IMR-90 (cell line): ENCODE results near the gene BEND3. TPM values are rescaled to one million over a fixed set of nuclear protein-coding genes. Genes with fewer than 3 reads are reported as not detected.

ENCODE experiments used
- ATAC-seq: fragments of 200-7000 bp; cut with Tn5 transposase; 2 replicates; pipeline ENCODE4 v1.9.1; 2020; ENCODE audit warnings: low read depth, mild to moderate bottlenecking, moderate library complexity
- BruUV-seq: library from RNA; stranded (reverse); fragments of 400-500 nt; replicated peaks from 2 replicates; lab custom pipeline; 2021; lab: Mats Ljungman, UMichigan
- CTCF ChIA-PET: fragments of 300-600 bp; formaldehyde crosslinking; extraction: SDS; loops from one replicate; lab custom pipeline; 2021; ENCODE audit warnings: antibody characterized with exemption; lab: Yijun Ruan, JAX
- POLR2A ChIA-PET: fragments of 300-600 bp; sonication (Branson Sonifier 250); formaldehyde crosslinking; loops from one replicate; lab custom pipeline; 2022; ENCODE audit warnings: antibody characterized with exemption; ENCODE audit not compliant: unreplicated experiment; lab: Charles Lee
- DNase-seq: peaks from one replicate; pipeline ENCODE4 v3.0.0; 2013
- H2AFZ ChIP-seq: replicated peaks from 2 replicates; pipeline ENCODE3; 2013; ENCODE audit warnings: low read length, mild to moderate bottlenecking; ENCODE audit not compliant: poor library complexity
- H2AK5ac ChIP-seq: 2 replicates; pipeline ENCODE4 v1.6.1; 2013; ENCODE audit warnings: low read depth, low read length, inconsistent platforms
- H2AK9ac ChIP-seq: replicated peaks from 2 replicates; pipeline ENCODE3; 2013; ENCODE audit warnings: mild to moderate bottlenecking, low read depth, low read length, moderate library complexity; ENCODE audit not compliant: poor library complexity
- H2BK120ac ChIP-seq: 2 replicates; pipeline ENCODE4 v1.6.1; 2013; ENCODE audit warnings: low read depth, low read length, inconsistent platforms
- H2BK15ac ChIP-seq: 3 replicates; pipeline ENCODE4 v1.6.1; 2013; ENCODE audit warnings: low read depth, low read length, inconsistent platforms
- H2BK20ac ChIP-seq: 2 replicates; pipeline ENCODE4 v1.6.1; 2013; ENCODE audit warnings: low read depth, mild to moderate bottlenecking, inconsistent platforms, low read length, moderate library complexity
- H2BK5ac ChIP-seq: 2 replicates; pipeline ENCODE4 v1.6.1; 2013; ENCODE audit warnings: mild to moderate bottlenecking, low read depth, low read length, inconsistent platforms; ENCODE audit not compliant: poor library complexity, severe bottlenecking
- H3K14ac ChIP-seq: replicated peaks from 2 replicates; pipeline ENCODE4 v1.6.1; 2013; ENCODE audit warnings: low read depth, low read length, inconsistent platforms
- H3K18ac ChIP-seq: 2 replicates; pipeline ENCODE4 v1.6.1; 2013; ENCODE audit warnings: low read depth, low read length, control low read depth
- H3K23ac ChIP-seq: 2 replicates; pipeline ENCODE4 v1.6.1; 2013; ENCODE audit warnings: low read depth, low read length, inconsistent platforms
- H3K27ac ChIP-seq: 2 replicates; pipeline ENCODE4 v1.5.1; 2013; ENCODE audit warnings: mild to moderate bottlenecking, control low read depth, low read length; ENCODE audit not compliant: insufficient read depth
- H3K27me3 ChIP-seq: 2 replicates; pipeline ENCODE4 v1.6.1; 2013; ENCODE audit warnings: low read length; ENCODE audit not compliant: control insufficient read depth, insufficient read depth
- H3K36me3 ChIP-seq: 2 replicates; pipeline ENCODE4 v1.6.1; 2013; ENCODE audit warnings: low read length, mixed read lengths; ENCODE audit not compliant: control insufficient read depth, insufficient read depth
- H3K4ac ChIP-seq: 2 replicates; pipeline ENCODE4 v1.6.1; 2013; ENCODE audit warnings: low read depth, low read length, inconsistent platforms
- H3K4me1 ChIP-seq: 2 replicates; pipeline ENCODE4 v1.6.1; 2013; ENCODE audit warnings: low read length, mixed read lengths; ENCODE audit not compliant: control insufficient read depth, insufficient read depth
- H3K4me2 ChIP-seq: 2 replicates; pipeline ENCODE4 v1.6.1; 2013; ENCODE audit warnings: low read depth, mild to moderate bottlenecking, control low read depth, low read length, moderate library complexity
- H3K4me3 ChIP-seq: 2 replicates; pipeline ENCODE4 v1.5.1; 2013; ENCODE audit warnings: low read depth, mild to moderate bottlenecking, control low read depth, low read length, moderate library complexity; ENCODE audit not compliant: insufficient read depth
- H3K56ac ChIP-seq: 2 replicates; pipeline ENCODE4 v1.6.1; 2013; ENCODE audit warnings: low read length, inconsistent platforms; ENCODE audit not compliant: insufficient read depth; ENCODE audit errors: extremely low read depth
- H3K79me1 ChIP-seq, 2 experiments: 2 replicates each; pipeline ENCODE4 v1.6.1; 2013; ENCODE audit warnings: low read length in 2 of 2, inconsistent platforms in 1 of 2, low read depth in 1 of 2
- H3K9ac ChIP-seq: 2 replicates; pipeline ENCODE4 v1.6.1; 2013; ENCODE audit warnings: low read depth, low read length, control low read depth
- H3K9me1 ChIP-seq: 2 replicates; pipeline ENCODE4 v1.6.1; 2013; ENCODE audit warnings: low read length, inconsistent platforms; ENCODE audit not compliant: insufficient read depth
- H3K9me3 ChIP-seq: 2 replicates; pipeline ENCODE4 v1.6.1; 2013; ENCODE audit warnings: low read length; ENCODE audit not compliant: control insufficient read depth, insufficient read depth
- H4K20me1 ChIP-seq: 2 replicates; pipeline ENCODE4 v1.6.1; 2013; ENCODE audit warnings: low read length, inconsistent platforms; ENCODE audit not compliant: insufficient read depth
- H4K5ac ChIP-seq: 2 replicates; pipeline ENCODE4 v1.6.1; 2013; ENCODE audit warnings: mild to moderate bottlenecking, low read depth, low read length, control low read depth
- H4K8ac ChIP-seq, 2 experiments: 2 replicates each; pipeline ENCODE4 v1.6.1; 2013; ENCODE audit warnings: low read depth in 2 of 2, low read length in 2 of 2, control low read depth in 1 of 2, inconsistent platforms in 1 of 2
- H4K91ac ChIP-seq: 2 replicates; pipeline ENCODE4 v1.6.1; 2013; ENCODE audit warnings: low read depth, low read length, inconsistent platforms; ENCODE audit not compliant: insufficient read depth
- BHLHE40 ChIP-seq: fragments of 150-350 bp; IDR thresholded peaks from 2 replicates; pipeline ENCODE4 v1.6.1; 2016; ENCODE audit warnings: mild to moderate bottlenecking, low read depth, low read length
- CEBPB ChIP-seq: IDR thresholded peaks from 2 replicates; pipeline ENCODE4 v1.6.1; 2012; ENCODE audit warnings: low read depth, low read length, improper control_type of control experiment
- CHD1 ChIP-seq: IDR thresholded peaks from 2 replicates; pipeline ENCODE4 v1.6.1; 2012; ENCODE audit warnings: low read depth, low read length, improper control_type of control experiment
- CTCF ChIP-seq: conservative IDR thresholded peaks from 2 replicates; pipeline ENCODE4 v1.5.1; 2012; ENCODE audit warnings: mild to moderate bottlenecking, low read depth, low read length, improper control_type of control experiment
- ELK1 ChIP-seq: fragments of 150-350 bp; IDR thresholded peaks from 2 replicates; pipeline ENCODE4 v1.6.1; 2016; ENCODE audit warnings: low read depth, mild to moderate bottlenecking, low read length, moderate library complexity, borderline replicate concordance
- FOS ChIP-seq: fragments of 150-350 bp; IDR thresholded peaks from 2 replicates; pipeline ENCODE4 v1.6.1; 2016; ENCODE audit warnings: low read depth, low read length
- MAFK ChIP-seq: IDR thresholded peaks from 2 replicates; pipeline ENCODE4 v1.6.1; 2012; ENCODE audit warnings: low read depth, low read length, improper control_type of control experiment
- MAZ ChIP-seq: IDR thresholded peaks from 2 replicates; pipeline ENCODE4 v1.6.1; 2012; ENCODE audit warnings: low read depth, mild to moderate bottlenecking, low read length, improper control_type of control experiment, moderate library complexity, borderline replicate concordance
- MXI1 ChIP-seq: IDR thresholded peaks from 2 replicates; pipeline ENCODE4 v1.6.1; 2012; ENCODE audit warnings: low read depth, mild to moderate bottlenecking, low read length, moderate library complexity, borderline replicate concordance
- NFE2L2 ChIP-seq: fragments of 150-350 bp; IDR thresholded peaks from 2 replicates; pipeline ENCODE4 v1.6.1; 2016; ENCODE audit warnings: low read depth, mild to moderate bottlenecking, low read length
- POLR2A ChIP-seq: IDR thresholded peaks from 2 replicates; pipeline ENCODE4 v1.6.1; 2012; ENCODE audit warnings: mild to moderate bottlenecking, low read depth, low read length
- RAD21 ChIP-seq: IDR thresholded peaks from 2 replicates; pipeline ENCODE4 v1.6.1; 2012; ENCODE audit warnings: low read length, improper control_type of control experiment
- RCOR1 ChIP-seq: IDR thresholded peaks from 2 replicates; pipeline ENCODE4 v1.6.1; 2012; ENCODE audit warnings: mild to moderate bottlenecking, low read length, improper control_type of control experiment; ENCODE audit not compliant: insufficient replicate concordance
- RFX5 ChIP-seq: IDR thresholded peaks from 2 replicates; pipeline ENCODE4 v1.8.0; 2012; ENCODE audit warnings: low read depth, mild to moderate bottlenecking, low read length, moderate library complexity
- SMC3 ChIP-seq: fragments of 150-350 bp; IDR thresholded peaks from 2 replicates; pipeline ENCODE4 v1.6.1; 2016; ENCODE audit warnings: low read depth, mild to moderate bottlenecking, antibody characterized with exemption, low read length, moderate library complexity
- USF2 ChIP-seq: fragments of 150-350 bp; IDR thresholded peaks from 2 replicates; pipeline ENCODE4 v1.6.1; 2017; ENCODE audit warnings: mild to moderate bottlenecking, antibody characterized with exemption, low read length, low read depth
- WGBS, 2 experiments: methylation state at CpG; one replicate each; pipeline versions ENCODE4 v1.1.5 to v1.1.7; 2013; ENCODE audit warnings: missing lambda C conversion rate in 2 of 2; ENCODE audit not compliant: insufficient read length in 1 of 2; ENCODE audit errors: extremely low coverage in 2 of 2; 5-methylcytosine and 5-hydroxymethylcytosine counted together
- dilution Hi-C: fragments of 300-500 bp; cut with HindIII; formaldehyde crosslinking; loops from one replicate; pipeline ENCODE4 v1.14.3; 2018; ENCODE audit warnings: low sequenced_read_pairs; ENCODE audit not compliant: unreplicated experiment
- in situ Hi-C: fragments of 300-500 bp; cut with MboI; formaldehyde crosslinking; loops from 3 replicates; pipeline ENCODE4 v1.14.3; 2019; ENCODE audit warnings: low sequenced_read_pairs, inconsistent platforms, mixed read lengths
- intact Hi-C: fragments of 100-400 bp; cut with micrococcal nuclease; formaldehyde crosslinking; loops from 2 replicates; pipeline ENCODE4 v1.10.0; 2022
- polyA plus RNA-seq, 3 experiments: library from polyadenylated mRNA; depleted of rRNA; stranded (reverse); fragments of >200 nt; gene quantifications; 2 replicates each; pipeline ENCODE4 v1.2.3, GENCODE V29; 2012; ENCODE audit warnings: low replicate concordance in 1 of 3
- total RNA-seq: library from RNA; depleted of rRNA; stranded (reverse); fragments of >200 nt; gene quantifications from 2 replicates; pipeline ENCODE4 v1.2.3, GENCODE V29; 2012

The BEND3 gene
- total and polyA plus RNA-seq, 2 of the 4 experiments (the other 2 are of a cell fraction) = 1.2 to 1.8 TPM

GRCh38 chr6:107021446-107022185 is 93.7 kb downstream of the BEND3 start:
- intact Hi-C loops = no loop called here
- WGBS, 2 experiments = no CpG with 5 or more reads among the region's 1 CpG
- CTCF ChIA-PET = interaction anchor here (1.3 kb wide), 1 partner anchor 24 kb away, joined by 4 read pairs; no protein-coding TSS in a partner anchor
- DNase-seq (no peak), ATAC-seq (no peak)
- Histone ChIP-seq H3K23ac (no peak overlapping the region), H3K56ac (no peak overlapping the region), H3K18ac (no peak overlapping the region), H3K9ac (no peak overlapping the region), H2BK15ac (no peak overlapping the region), H2BK20ac (no peak overlapping the region), H3K36me3 (no peaks in the 10 kb centered on the region), H4K20me1 (no peaks in the 10 kb centered on the region), H2BK120ac (no peak overlapping the region), H3K14ac (no peak overlapping the region), H3K4me1 (no peaks in the 10 kb centered on the region), H2AK9ac (no peak overlapping the region), H3K79me1 (no peaks in the 10 kb centered on the region), H3K9me1 (no peaks in the 10 kb centered on the region), H4K91ac (no peak overlapping the region), H4K5ac (no peak overlapping the region), H2AK5ac (no peak overlapping the region), H2AFZ (no peak overlapping the region), H4K8ac (no peak overlapping the region), H3K4ac (no peak overlapping the region), H3K27ac (no peak overlapping the region), H3K9me3 (no peaks in the 10 kb centered on the region), H3K4me3 (no peak overlapping the region), H3K4me2 (no peak overlapping the region), H2BK5ac (no peak overlapping the region), H3K27me3 (no peaks in the 10 kb centered on the region; the same call in 1 of the 2 replicates)
- in situ Hi-C loops = no loop called here
- TF ChIP-seq RFX5 = no peak
- TF ChIP-seq NFE2L2 = no peak
- no peak for TF ChIP-seq ELK1
- no peak for TF ChIP-seq FOS
- no peak for TF ChIP-seq MXI1
- no peak for TF ChIP-seq CEBPB
- TF ChIP-seq MAZ = no peak
- no peak for TF ChIP-seq SMC3
- TF ChIP-seq CTCF = no peak
- TF ChIP-seq USF2 = no peak
- no peak for TF ChIP-seq RCOR1
- no peak for TF ChIP-seq CHD1
- no peak for TF ChIP-seq BHLHE40
- no peak for TF ChIP-seq MAFK
- no peak for TF ChIP-seq POLR2A
- TF ChIP-seq RAD21 = no peak
- no TSS peak for BruUV-seq
- dilution Hi-C loops = no loop called here
- POLR2A ChIA-PET = no interaction called here
